ENCODE measurements around the gene DAW1. TPM values are rescaled to one million over a fixed set of nuclear protein-coding genes. Genes with fewer than 3 reads are reported as not detected.

The DAW1 gene, protein sequence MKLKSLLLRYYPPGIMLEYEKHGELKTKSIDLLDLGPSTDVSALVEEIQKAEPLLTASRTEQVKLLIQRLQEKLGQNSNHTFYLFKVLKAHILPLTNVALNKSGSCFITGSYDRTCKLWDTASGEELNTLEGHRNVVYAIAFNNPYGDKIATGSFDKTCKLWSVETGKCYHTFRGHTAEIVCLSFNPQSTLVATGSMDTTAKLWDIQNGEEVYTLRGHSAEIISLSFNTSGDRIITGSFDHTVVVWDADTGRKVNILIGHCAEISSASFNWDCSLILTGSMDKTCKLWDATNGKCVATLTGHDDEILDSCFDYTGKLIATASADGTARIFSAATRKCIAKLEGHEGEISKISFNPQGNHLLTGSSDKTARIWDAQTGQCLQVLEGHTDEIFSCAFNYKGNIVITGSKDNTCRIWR
- total RNA-seq, result not detected
- polyA plus RNA-seq, result under 1 TPM in 1 of 3 donors, not detected in 2; 0.25 TPM
- long read RNA-seq, donor 1, result 0 reads
- long read RNA-seq, donor 2, result 0 reads
- long read RNA-seq, donor 3, result 0 reads
- long read RNA-seq, donor 4, result 0 reads
- long read RNA-seq, donor 5, result 0 reads
- long read RNA-seq, donor 6, result 0 reads
- long read RNA-seq, donor 7, result 0 reads
- long read RNA-seq, donor 8, result 0 reads
- long read RNA-seq, donor 9, result 0 reads
- long read RNA-seq, donor 10, result 0 reads

DNA sequence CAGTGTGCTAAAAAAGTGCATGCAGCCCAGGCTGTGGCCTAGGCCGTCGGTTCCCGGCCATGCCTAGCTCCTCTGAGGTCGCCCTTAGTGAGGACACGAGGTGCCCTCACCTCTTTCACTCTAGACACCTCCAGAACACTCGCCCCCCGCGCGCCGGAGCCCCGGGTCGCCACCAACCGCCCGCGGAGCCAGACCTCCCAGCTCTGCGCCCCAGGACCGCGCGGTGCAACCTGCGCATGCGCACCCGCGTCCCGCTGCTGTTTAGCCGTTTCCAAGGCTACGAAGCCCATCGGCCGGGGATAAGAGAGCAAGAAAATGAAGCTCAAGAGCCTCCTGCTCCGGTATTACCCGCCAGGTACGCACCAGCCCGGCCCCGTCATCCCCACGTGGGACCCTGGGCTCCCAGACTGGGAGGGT lies at the start of gene DAW1:
DAW1 (plus strand) TSS at position 257 of the 417 bp plus-strand sequence; CDS start at position 316, 59 bp downstream.
- WGBS, 5 donors, result 1 to 9% (median 1%) methylated on average over 7 to 34 of the region's 34 CpGs
- H3K9me3 ChIP-seq, result no peaks in the 10 kb centered on the region
- peak; percentile 63 to 91 for DNase-seq
- peaks cover 0 to 12% (median 6%) of the 10 kb centered on the region in 4 donors for H3K4me1 ChIP-seq
- H3K36me3 ChIP-seq, result no peaks in the 10 kb centered on the region
- H3K4me3 ChIP-seq, result peak within 1 kb of the TSS; percentile 33 to 46 (median 36)
- peak within 1 kb of the TSS in 2 of 5 donors; percentile 45 to 47 for H3K27ac ChIP-seq
- intact Hi-C loops (cut with DNase I; ENCODE audit: low total_unique reads), result no loop called here
- H3K27me3 ChIP-seq, result peaks cover 0 to 25% (median 7%) of the 10 kb centered on the region in 3 donors
- no peak for TF ChIP-seq EP300 (IDR thresholded peaks at IDR 0.05)
- TF ChIP-seq, protein P1, sequence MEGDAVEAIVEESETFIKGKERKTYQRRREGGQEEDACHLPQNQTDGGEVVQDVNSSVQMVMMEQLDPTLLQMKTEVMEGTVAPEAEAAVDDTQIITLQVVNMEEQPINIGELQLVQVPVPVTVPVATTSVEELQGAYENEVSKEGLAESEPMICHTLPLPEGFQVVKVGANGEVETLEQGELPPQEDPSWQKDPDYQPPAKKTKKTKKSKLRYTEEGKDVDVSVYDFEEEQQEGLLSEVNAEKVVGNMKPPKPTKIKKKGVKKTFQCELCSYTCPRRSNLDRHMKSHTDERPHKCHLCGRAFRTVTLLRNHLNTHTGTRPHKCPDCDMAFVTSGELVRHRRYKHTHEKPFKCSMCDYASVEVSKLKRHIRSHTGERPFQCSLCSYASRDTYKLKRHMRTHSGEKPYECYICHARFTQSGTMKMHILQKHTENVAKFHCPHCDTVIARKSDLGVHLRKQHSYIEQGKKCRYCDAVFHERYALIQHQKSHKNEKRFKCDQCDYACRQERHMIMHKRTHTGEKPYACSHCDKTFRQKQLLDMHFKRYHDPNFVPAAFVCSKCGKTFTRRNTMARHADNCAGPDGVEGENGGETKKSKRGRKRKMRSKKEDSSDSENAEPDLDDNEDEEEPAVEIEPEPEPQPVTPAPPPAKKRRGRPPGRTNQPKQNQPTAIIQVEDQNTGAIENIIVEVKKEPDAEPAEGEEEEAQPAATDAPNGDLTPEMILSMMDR (IDR thresholded peaks at IDR 0.05), result no peak
- no peak for TF ChIP-seq POLR2AphosphoS5 (IDR thresholded peaks at IDR 0.05)
- TF ChIP-seq POLR2A (IDR thresholded peaks at IDR 0.05), result no peak

DNA sequence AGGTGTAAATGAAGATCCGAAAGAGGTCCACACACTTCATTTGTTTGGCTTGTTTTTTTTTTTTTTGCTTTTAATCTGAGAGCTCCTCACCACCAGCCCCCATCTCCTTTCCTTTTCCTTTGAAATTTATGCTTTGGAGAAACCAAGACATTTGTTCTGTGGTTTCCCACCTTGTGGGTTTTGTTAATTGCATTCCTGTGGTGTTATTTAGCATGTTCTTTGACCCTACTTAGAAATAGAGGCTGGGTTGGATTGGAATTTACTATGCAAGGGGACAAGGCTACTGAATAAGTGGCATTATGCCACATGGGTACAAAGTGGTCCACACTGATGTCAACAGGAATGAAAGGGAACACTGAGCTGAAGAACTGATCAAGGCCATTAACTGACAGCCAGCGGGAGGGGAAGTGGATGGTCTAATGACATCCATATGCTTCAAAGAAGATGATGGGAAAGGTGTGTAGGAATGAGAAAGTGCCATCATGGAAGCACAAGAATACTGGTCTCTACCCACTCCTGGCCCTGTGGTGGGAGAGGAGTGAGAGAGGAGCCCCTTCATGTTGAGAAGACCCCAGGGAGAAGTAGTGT lies 48.9 kb upstream of the DAW1 start:
- intact Hi-C loops (cut with DNase I; ENCODE audit: low total_unique reads), result no loop called here
- Histone ChIP-seq H3K4me3 (no peak overlapping the region), H3K36me3 (no peaks in the 10 kb centered on the region), H3K9me3 (no peaks in the 10 kb centered on the region), H3K4me1 (peaks cover 0 to 19% (median 4%) of the 10 kb centered on the region in 4 donors), H3K27ac (no peak overlapping the region), H3K27me3 (no peaks in the 10 kb centered on the region)
- TF ChIP-seq EP300 (IDR thresholded peaks at IDR 0.05) (no peak), POLR2A (IDR thresholded peaks at IDR 0.05) (no peak), POLR2AphosphoS5 (IDR thresholded peaks at IDR 0.05) (no peak)
- TF ChIP-seq, protein P1 (IDR thresholded peaks at IDR 0.05), result no peak
- WGBS, 5 donors, result 74 to 88% (median 86%) methylated on average over 2 of the region's 2 CpGs
- no peak for DNase-seq

DNA sequence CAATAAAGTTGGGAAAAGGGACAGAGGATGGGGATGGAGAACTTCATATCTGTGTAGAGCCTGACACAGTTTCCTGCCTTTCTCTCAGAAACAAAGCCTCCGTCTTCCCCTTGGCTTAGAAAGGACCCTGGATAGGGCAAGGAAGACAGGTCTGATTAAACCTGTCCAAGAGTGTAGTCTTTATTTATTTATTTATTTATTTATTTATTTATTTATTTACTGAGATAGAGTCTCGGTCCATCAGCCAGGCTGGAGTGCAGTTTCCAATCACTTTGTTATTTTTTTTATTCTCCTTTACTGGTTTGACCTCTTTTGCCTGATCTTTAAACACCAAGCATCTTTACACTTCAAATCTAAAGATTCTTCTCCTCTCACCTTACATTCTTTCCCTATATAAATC lies 47.5 kb upstream of the DAW1 start:
- H3K9me3 ChIP-seq, result no peaks in the 10 kb centered on the region
- no peaks in the 10 kb centered on the region for H3K36me3 ChIP-seq
- TF ChIP-seq POLR2AphosphoS5 (IDR thresholded peaks at IDR 0.05) (no peak), POLR2A (IDR thresholded peaks at IDR 0.05) (no peak), EP300 (IDR thresholded peaks at IDR 0.05) (no peak)
- TF ChIP-seq, protein P1 (IDR thresholded peaks at IDR 0.05), result no peak
- H3K27me3 ChIP-seq, result no peaks in the 10 kb centered on the region
- H3K27ac ChIP-seq, result no peak overlapping the region
- DNase-seq, result no peak
- no peak overlapping the region for H3K4me3 ChIP-seq
- H3K4me1 ChIP-seq, result peaks cover 0 to 4% (median 0%) of the 10 kb centered on the region in 4 donors
- WGBS, 5 donors, result 54 to 81% (median 63%) methylated on average over 2 of the region's 2 CpGs
- intact Hi-C loops (cut with DNase I; ENCODE audit: low total_unique reads), result no loop called here

DNA sequence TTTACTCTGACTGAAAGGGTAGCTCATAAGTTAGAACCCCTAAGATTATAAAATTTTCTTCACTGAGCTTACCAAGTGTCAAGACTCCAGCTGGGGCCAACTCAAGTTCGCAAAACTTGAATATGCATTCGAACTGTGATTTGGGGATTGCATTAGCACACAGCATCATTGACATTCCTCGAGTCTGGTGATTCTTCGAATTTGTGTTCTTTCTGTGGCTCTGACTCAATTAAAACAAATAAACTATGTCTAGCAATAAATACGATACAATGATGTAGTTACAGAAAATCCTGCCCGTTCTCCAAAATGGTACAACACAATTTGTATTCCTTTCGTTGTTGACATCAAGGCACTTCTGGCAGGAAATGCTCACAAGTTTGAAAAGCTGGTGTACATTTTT lies 46.7 kb upstream of the DAW1 start:
- no peak for DNase-seq
- no peak for TF ChIP-seq POLR2A (IDR thresholded peaks at IDR 0.05)
- TF ChIP-seq POLR2AphosphoS5 (IDR thresholded peaks at IDR 0.05), result no peak
- no peak for TF ChIP-seq EP300 (IDR thresholded peaks at IDR 0.05)
- TF ChIP-seq, protein P1 (IDR thresholded peaks at IDR 0.05), result no peak
- Histone ChIP-seq H3K9me3 (no peaks in the 10 kb centered on the region), H3K4me1 (no peaks in the 10 kb centered on the region), H3K27ac (no peak overlapping the region), H3K36me3 (no peaks in the 10 kb centered on the region), H3K4me3 (no peak overlapping the region), H3K27me3 (no peaks in the 10 kb centered on the region)
- intact Hi-C loops (cut with DNase I; ENCODE audit: low total_unique reads), result no loop called here
- 88 to 95% (median 91%) methylated on average over 7 of the region's 7 CpGs for WGBS, 5 donors

Measured in stomach (tissue), 19 donors.